ENCODE results near the gene TYSND1. TPM values are rescaled to one million over a fixed set of nuclear protein-coding genes. Genes with fewer than 3 reads are reported as not detected.

Gene TYSND1
- total and polyA plus RNA-seq, 3 experiments from 2014 or later, result 14.7 to 21.1 (median 16.3) TPM

DNA sequence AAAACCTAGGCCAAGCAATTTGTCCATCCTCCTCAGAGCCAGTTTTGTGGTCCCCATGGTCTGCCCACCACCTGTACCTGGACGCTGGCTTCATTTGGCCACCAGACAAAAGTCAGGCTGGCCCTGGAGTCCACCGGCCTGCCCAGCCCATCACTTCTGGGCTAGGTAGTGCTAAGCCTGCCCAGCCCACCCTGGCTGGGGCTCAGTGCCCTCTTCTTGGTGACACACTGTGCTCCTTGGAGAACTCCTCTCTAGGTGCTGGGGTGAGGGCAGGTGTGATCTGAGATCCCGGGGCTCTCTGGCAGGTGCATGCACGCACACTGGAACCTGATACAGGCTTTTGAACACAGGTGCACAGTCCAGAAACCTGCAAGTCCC is 15.0 kb downstream of the TYSND1 start:
- H3K9me3 ChIP-seq (ENCODE audit: low read length), result no peaks in the 10 kb centered on the region
- CTCF ChIA-PET, result no interaction called here
- Mint-ChIP-seq H3K27me3 (peaks cover 0 to 1% of the 10 kb centered on the region in 2 donors), H3K36me3 (peaks cover 0 to 8% (median 2%) of the 10 kb centered on the region in 3 donors), H3K4me1 (peaks cover 19 to 36% (median 33%) of the 10 kb centered on the region in 3 donors), H3K4me3 (peak overlapping the region; percentile 83 to 96 (median 89)), H3K9me3 (no peaks in the 10 kb centered on the region), H3K27ac (peak overlapping the region in 7 of 8 donors; percentile 17 to 90 (median 70))
- H3K27ac ChIP-seq (ENCODE audit: low read depth, low read length), result peak overlapping the region; percentile 54
- H3K36me3 ChIP-seq (ENCODE audit: insufficient read depth, low read length), result no peaks in the 10 kb centered on the region
- DNase-seq, result no peak
- H3K27me3 ChIP-seq (ENCODE audit: insufficient read depth, low read length, poor library complexity, severe bottlenecking), result no peaks in the 10 kb centered on the region
- H3K4me3 ChIP-seq (ENCODE audit: low read length), result peak overlapping the region; percentile 77
- peaks cover 11% of the 10 kb centered on the region for H3K4me1 ChIP-seq (ENCODE audit: insufficient read depth, low read length)
- POLR2A ChIA-PET, result no interaction called here

- Histone ChIP-seq H3K36me3 (ENCODE audit: insufficient read depth, low read length) (no peaks in the 10 kb centered on the region), H3K4me1 (ENCODE audit: insufficient read depth, low read length) (peaks cover 11% of the 10 kb centered on the region), H3K4me3 (ENCODE audit: low read length) (no peak overlapping the region), H3K9me3 (ENCODE audit: low read length) (no peaks in the 10 kb centered on the region), H3K27ac (ENCODE audit: low read depth, low read length) (no peak overlapping the region), H3K27me3 (ENCODE audit: insufficient read depth, low read length, poor library complexity, severe bottlenecking) (no peaks in the 10 kb centered on the region)
- ChIA-PET CTCF (interaction anchor here (1.1 kb wide), 1 partner anchor 14 kb away, joined by 4 read pairs; no protein-coding TSS in a partner anchor), POLR2A (no interaction called here)
- H3K27me3 Mint-ChIP-seq, result peaks cover 0 to 1% of the 10 kb centered on the region in 2 donors
- peaks cover 0 to 8% (median 2%) of the 10 kb centered on the region in 3 donors for H3K36me3 Mint-ChIP-seq
- DNase-seq, result no peak
- H3K27ac Mint-ChIP-seq, result peak overlapping the region in 2 of 8 donors; percentile 17 to 52
- peaks cover 19 to 36% (median 33%) of the 10 kb centered on the region in 3 donors for H3K4me1 Mint-ChIP-seq
- H3K4me3 Mint-ChIP-seq, result peak overlapping the region in 6 of 7 donors; percentile 32 to 89 (median 60)
- H3K9me3 Mint-ChIP-seq, result no peaks in the 10 kb centered on the region
Measured at GRCh38 chr10:70130878-70131559, 15.5 kb downstream of the TYSND1 start.

GRCh38 chr10:70126700-70127395 is 19.7 kb downstream of the TYSND1 start:
- no peaks in the 10 kb centered on the region for H3K27me3 ChIP-seq (ENCODE audit: insufficient read depth, low read length, poor library complexity, severe bottlenecking)
- Mint-ChIP-seq H3K4me3 (no peak overlapping the region), H3K36me3 (peaks cover 0 to 7% (median 4%) of the 10 kb centered on the region in 3 donors)

DNA sequence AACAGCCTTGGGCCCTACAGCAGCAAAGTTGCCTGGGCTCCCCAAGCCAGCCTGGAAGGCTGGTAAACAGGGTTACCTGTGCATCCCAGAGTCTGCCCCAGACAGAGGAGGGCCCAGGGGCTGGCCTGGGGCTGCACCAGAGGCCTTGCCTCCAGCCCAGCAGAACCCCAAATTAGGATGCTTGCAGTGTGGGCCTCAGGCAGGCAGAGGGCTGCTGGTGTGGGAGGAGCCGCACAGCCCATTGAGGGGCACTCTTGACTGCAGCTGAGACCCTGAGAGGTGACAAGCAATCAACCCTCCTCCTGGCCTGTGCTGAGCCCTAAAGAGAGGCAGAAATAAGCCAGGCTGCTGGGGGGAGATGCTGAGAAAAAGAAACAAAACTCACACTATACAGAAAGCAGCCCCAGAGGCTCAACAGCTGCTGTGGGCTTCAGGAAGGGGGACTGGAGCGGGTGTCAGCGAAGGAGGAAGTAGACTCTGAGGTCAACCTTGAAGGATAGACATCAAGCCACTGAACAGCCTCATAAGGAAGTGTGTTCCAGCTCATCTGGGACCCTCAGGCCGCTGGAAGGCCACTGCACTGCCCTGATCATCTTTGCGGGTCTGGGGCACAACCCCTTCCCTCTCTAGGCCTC is 20.5 kb downstream of the TYSND1 start:
- no peak overlapping the region for H3K4me3 ChIP-seq (ENCODE audit: low read length)
- Mint-ChIP-seq H3K36me3 (peaks cover 0 to 7% (median 6%) of the 10 kb centered on the region in 3 donors), H3K27me3 (no peaks in the 10 kb centered on the region), H3K9me3 (no peaks in the 10 kb centered on the region), H3K27ac (no peak overlapping the region), H3K4me3 (no peak overlapping the region), H3K4me1 (peaks cover 4 to 9% (median 9%) of the 10 kb centered on the region in 3 donors)
- no peaks in the 10 kb centered on the region for H3K4me1 ChIP-seq (ENCODE audit: insufficient read depth, low read length)
- no peaks in the 10 kb centered on the region for H3K36me3 ChIP-seq (ENCODE audit: insufficient read depth, low read length)
- H3K27ac ChIP-seq (ENCODE audit: low read depth, low read length), result no peak overlapping the region
- no peaks in the 10 kb centered on the region for H3K27me3 ChIP-seq (ENCODE audit: insufficient read depth, low read length, poor library complexity, severe bottlenecking)
- H3K9me3 ChIP-seq (ENCODE audit: low read length), result no peaks in the 10 kb centered on the region
- ChIA-PET POLR2A (no interaction called here), CTCF (interaction anchor here (1.3 to 4.2 kb wide), 3 partner anchors 8 to 20 kb away, joined by 3 to 23 read pairs (median 7); partner anchors contain the start of gene TYSND1)
- DNase-seq, result peak in 1 of 5 donors; percentile 30

More at GRCh38 chr10:70126700-70127395, 19.7 kb downstream of the TYSND1 start:
- Mint-ChIP-seq H3K4me1 (peaks cover 5 to 17% (median 14%) of the 10 kb centered on the region in 3 donors), H3K27ac (peak overlapping the region in 2 of 8 donors; percentile 17 to 65), H3K9me3 (no peaks in the 10 kb centered on the region), H3K27me3 (no peaks in the 10 kb centered on the region)
- Histone ChIP-seq H3K4me3 (ENCODE audit: low read length) (no peak overlapping the region), H3K36me3 (ENCODE audit: insufficient read depth, low read length) (no peaks in the 10 kb centered on the region), H3K9me3 (ENCODE audit: low read length) (no peaks in the 10 kb centered on the region), H3K27ac (ENCODE audit: low read depth, low read length) (no peak overlapping the region), H3K4me1 (ENCODE audit: insufficient read depth, low read length) (peaks cover 4% of the 10 kb centered on the region)
- peak in 1 of 5 donors; percentile 28 for DNase-seq
- CTCF ChIA-PET, result interaction anchor here (1.3 to 4.2 kb wide), 3 partner anchors 9 to 19 kb away, joined by 3 to 23 read pairs (median 7); partner anchors contain the start of gene TYSND1
- POLR2A ChIA-PET, result no interaction called here

DNA sequence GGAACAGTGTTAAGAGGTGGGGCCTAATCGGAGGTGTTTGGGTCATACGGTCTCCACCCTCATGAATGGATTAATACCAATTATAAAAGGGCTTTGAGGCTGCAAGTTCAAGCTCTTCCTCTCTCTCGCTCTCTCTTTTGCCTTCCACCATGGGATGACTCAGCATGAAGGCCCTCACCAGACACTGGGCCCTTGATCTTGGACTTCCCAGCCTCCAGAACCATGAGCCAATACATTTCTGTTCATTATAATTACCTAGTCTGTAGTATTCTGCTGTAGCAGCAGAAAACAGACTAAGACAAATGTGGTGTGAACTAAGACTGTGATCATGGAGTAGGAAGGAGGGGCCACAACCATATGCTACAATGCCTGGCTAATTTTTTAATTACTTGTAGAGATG is 21.6 kb downstream of the TYSND1 start:
- POLR2A ChIA-PET, result no interaction called here
- H3K9me3 Mint-ChIP-seq, result no peaks in the 10 kb centered on the region
- no peak for DNase-seq
- no peaks in the 10 kb centered on the region for H3K9me3 ChIP-seq (ENCODE audit: low read length)
- CTCF ChIA-PET, result interaction anchor here (1.4 to 4.2 kb wide), 2 partner anchors 9 to 21 kb away, joined by 5 to 23 read pairs; partner anchors contain the start of gene TYSND1
- peaks cover 3 to 16% (median 7%) of the 10 kb centered on the region in 3 donors for H3K36me3 Mint-ChIP-seq
- H3K27ac Mint-ChIP-seq, result no peak overlapping the region
- no peaks in the 10 kb centered on the region for H3K27me3 Mint-ChIP-seq
- H3K36me3 ChIP-seq (ENCODE audit: insufficient read depth, low read length), result no peaks in the 10 kb centered on the region
- H3K4me1 ChIP-seq (ENCODE audit: insufficient read depth, low read length), result no peaks in the 10 kb centered on the region
- no peaks in the 10 kb centered on the region for H3K4me1 Mint-ChIP-seq
- no peak overlapping the region for H3K4me3 ChIP-seq (ENCODE audit: low read length)
- H3K27ac ChIP-seq (ENCODE audit: low read depth, low read length), result no peak overlapping the region
- no peaks in the 10 kb centered on the region for H3K27me3 ChIP-seq (ENCODE audit: insufficient read depth, low read length, poor library complexity, severe bottlenecking)
- H3K4me3 Mint-ChIP-seq, result no peak overlapping the region

GRCh38 chr10:70124415-70124814 is 22.1 kb downstream of the TYSND1 start:
- H3K9me3 Mint-ChIP-seq, result no peaks in the 10 kb centered on the region
- Histone ChIP-seq H3K27ac (ENCODE audit: low read depth, low read length) (no peak overlapping the region), H3K36me3 (ENCODE audit: insufficient read depth, low read length) (no peaks in the 10 kb centered on the region), H3K4me3 (ENCODE audit: low read length) (no peak overlapping the region), H3K4me1 (ENCODE audit: insufficient read depth, low read length) (no peaks in the 10 kb centered on the region), H3K27me3 (ENCODE audit: insufficient read depth, low read length, poor library complexity, severe bottlenecking) (no peaks in the 10 kb centered on the region), H3K9me3 (ENCODE audit: low read length) (no peaks in the 10 kb centered on the region)
- H3K27me3 Mint-ChIP-seq, result no peaks in the 10 kb centered on the region
- no peaks in the 10 kb centered on the region for H3K4me1 Mint-ChIP-seq
- H3K4me3 Mint-ChIP-seq, result no peak overlapping the region
- ChIA-PET POLR2A (no interaction called here), CTCF (interaction anchor here (1.4 to 4.2 kb wide), 2 partner anchors 8 to 22 kb away, joined by 5 to 23 read pairs; partner anchors contain the start of gene TYSND1)
- no peak for DNase-seq
- no peak overlapping the region for H3K27ac Mint-ChIP-seq
- H3K36me3 Mint-ChIP-seq, result peaks cover 3 to 21% (median 7%) of the 10 kb centered on the region in 3 donors

- H3K4me3 Mint-ChIP-seq, result no peak overlapping the region
- no peaks in the 10 kb centered on the region for H3K4me1 Mint-ChIP-seq
- no peaks in the 10 kb centered on the region for H3K27me3 Mint-ChIP-seq
- CTCF ChIA-PET, result interaction anchor here (1.2 to 6.4 kb wide), 4 partner anchors 8 to 28 kb away, joined by 4 to 30 read pairs (median 14); partner anchors contain the start of gene TYSND1
- peaks cover 3 to 27% (median 7%) of the 10 kb centered on the region in 3 donors for H3K36me3 Mint-ChIP-seq
- H3K9me3 ChIP-seq (ENCODE audit: low read length), result no peaks in the 10 kb centered on the region
- H3K27me3 ChIP-seq (ENCODE audit: insufficient read depth, low read length, poor library complexity, severe bottlenecking), result no peaks in the 10 kb centered on the region
- H3K9me3 Mint-ChIP-seq, result no peaks in the 10 kb centered on the region
- no peak overlapping the region for H3K27ac Mint-ChIP-seq
- H3K4me1 ChIP-seq (ENCODE audit: insufficient read depth, low read length), result no peaks in the 10 kb centered on the region
- no peak overlapping the region for H3K27ac ChIP-seq (ENCODE audit: low read depth, low read length)
- H3K4me3 ChIP-seq (ENCODE audit: low read length), result no peak overlapping the region
- DNase-seq, result no peak
- H3K36me3 ChIP-seq (ENCODE audit: insufficient read depth, low read length), result no peaks in the 10 kb centered on the region
- POLR2A ChIA-PET, result no interaction called here
Measured at GRCh38 chr10:70123817-70124216, 22.7 kb downstream of the TYSND1 start.
